ENCODE measurements around the gene CLEC18A.
"Not testable (repeated sequence)": the region's sequence is repeated elsewhere in the genome, so short reads cannot be mapped to it uniquely, and the experiment has no call there.

GRCh38 chr16:69952572-69953355 lies 1.6 kb downstream of the CLEC18A start:
- not testable (repeated sequence) for TF ChIP-seq OSR1 (CRISPR knock-in tag; IDR thresholded peaks at IDR 0.05); SNAI2 (CRISPR knock-in tag; IDR thresholded peaks at IDR 0.05); BACH2 (CRISPR knock-in tag; IDR thresholded peaks at IDR 0.05; ENCODE audit: borderline replicate concordance); ZFP30 (CRISPR knock-in tag; IDR thresholded peaks at IDR 0.05); CSDC2 (CRISPR knock-in tag; IDR thresholded peaks at IDR 0.05)
